Gastrocnemius medialis (tissue), 4 donors: ENCODE results near the gene MED13L. TPM values are rescaled to one million over a fixed set of nuclear protein-coding genes. Genes with fewer than 3 reads are reported as not detected.

Source experiments
- ATAC-seq, 2 donors: fragments of 150-250 bp; one replicate each; pipeline ENCODE4 v1.9.1; 2016
- DNase-seq, 2 donors: peaks; one replicate each; pipeline ENCODE4 v3.0.0-alpha.2; 2019
- H3K27ac ChIP-seq, 4 donors: fragments of 200-600 bp; sonication (generic); 1 replicate in 1 of 4; 2 replicates in 3 of 4; pipeline ENCODE4 v1.5.1; 2016 to 2018; ENCODE audit warnings: mild to moderate bottlenecking in 2 of 4, moderate library complexity in 1 of 4
- H3K27me3 ChIP-seq, 3 donors: fragments of 200-600 bp; sonication (generic) in 2 of 3; 1 replicate in 1 of 3; 2 replicates in 2 of 3; pipeline versions ENCODE4 v1.5.1 to v1.6.0; 2016 to 2019; ENCODE audit warnings: mild to moderate bottlenecking in 1 of 3, moderate library complexity in 1 of 3
- H3K36me3 ChIP-seq, 2 donors: fragments of 200-600 bp; sonication (generic) in 1 of 2; one replicate each; pipeline ENCODE4 v1.5.1; 2017 to 2018
- H3K4me1 ChIP-seq, 2 donors: fragments of 200-600 bp; sonication (generic) in 1 of 2; one replicate each; pipeline ENCODE4 v1.5.1; 2016 to 2017; ENCODE audit warnings: mild to moderate bottlenecking in 2 of 2
- H3K4me3 ChIP-seq, 4 donors: fragments of 200-600 bp; sonication (generic) in 3 of 4; 1 replicate in 1 of 4; 2 replicates in 3 of 4; pipeline ENCODE4 v1.5.1; 2016 to 2019; ENCODE audit warnings: mild to moderate bottlenecking in 2 of 4
- H3K9me3 ChIP-seq, 3 donors: fragments of 200-600 bp; sonication (generic) in 2 of 3; 1 replicate in 1 of 3; 2 replicates in 2 of 3; pipeline ENCODE4 v1.5.1; 2016 to 2019
- CTCF ChIP-seq, 5 experiments: fragments of 450-650 bp in 3 of 5; fragments of 200-600 bp in 2 of 5; sonication (generic) in 2 of 5; IDR thresholded peaks in 4 of 5; conservative IDR thresholded peaks in 1 of 5; 1 replicate in 4 of 5; 2 replicates in 1 of 5; pipeline ENCODE4 v1.5.1; 2016 to 2019; ENCODE audit warnings: antibody characterized with exemption in 5 of 5, mild to moderate bottlenecking in 3 of 5, moderate library complexity in 3 of 5
- POLR2A ChIP-seq, 2 donors: fragments of 450-650 bp; IDR thresholded peaks; one replicate each; pipeline ENCODE4 v1.6.1; 2017; ENCODE audit warnings: antibody characterized with exemption in 2 of 2, mild to moderate bottlenecking in 2 of 2, moderate library complexity in 2 of 2
- in situ Hi-C, 4 donors: fragments of 200-750 bp; cut with MboI; loops; one replicate each; pipeline versions ENCODE4 v1.15.0 to v1.8.0; 2017; ENCODE audit warnings: low sequenced_read_pairs in 4 of 4
- intact Hi-C: fragments of 100-400 bp; cut with DNase I; formaldehyde crosslinking; loops from one replicate; pipeline ENCODE4 v1.15.1; 2023; ENCODE audit warnings: low total_unique reads
- total RNA-seq, 4 donors: library from RNA; depleted of rRNA; stranded (reverse); fragments of >200 nt; gene quantifications; one replicate each; pipeline versions ENCODE4 v1.1.0 to v1.2.3, GENCODE V29; 2016

Gene MED13L
- total RNA-seq, 4 donors from 2014 or later = 59.5 to 92.6 (median 74.1) TPM

DNA sequence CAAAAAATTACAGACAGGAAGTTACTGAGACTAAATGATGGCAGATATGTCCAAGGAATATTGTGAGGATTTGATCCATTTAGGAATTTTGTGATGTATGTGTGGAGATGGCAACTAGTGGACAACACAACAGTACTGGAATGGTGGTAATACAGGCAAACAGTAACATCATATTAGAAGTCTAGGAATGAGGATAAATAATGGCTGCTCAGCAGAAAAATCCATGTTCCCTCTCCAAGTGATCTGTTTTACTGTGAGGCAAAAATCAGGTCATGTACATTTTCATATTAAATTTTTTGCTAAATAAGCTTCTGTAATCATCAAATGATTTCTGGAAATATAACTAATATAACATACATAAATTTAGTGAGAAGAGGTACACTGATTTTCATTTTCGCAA is 108.4 kb downstream of the MED13L start:
- no peak for TF ChIP-seq CTCF (IDR thresholded peaks at IDR 0.05 in 4 of 5, conservative IDR thresholded peaks at IDR 0.05 in 1 of 5)
- no peak for TF ChIP-seq POLR2A (IDR thresholded peaks at IDR 0.05)
- Histone ChIP-seq H3K27ac (no peak overlapping the region), H3K4me1 (peaks cover 60 to 75% of the 10 kb centered on the region in 2 donors), H3K4me3 (no peak overlapping the region), H3K9me3 (no peaks in the 10 kb centered on the region), H3K27me3 (no peaks in the 10 kb centered on the region), H3K36me3 (no peaks in the 10 kb centered on the region)
- in situ Hi-C loops (no loop called here), intact Hi-C loops (no loop called here)
- no peak for ATAC-seq
- DNase-seq = no peak

GRCh38 chr12:116166306-116166705 is 111.2 kb downstream of the MED13L start:
- ATAC-seq (peak in 1 of 2 donors; percentile 28), DNase-seq (peak in 1 of 2 donors; percentile 36)
- intact Hi-C loops = no loop called here
- no peaks in the 10 kb centered on the region for H3K27me3 ChIP-seq
- in situ Hi-C loops = no loop called here
- TF ChIP-seq POLR2A (IDR thresholded peaks at IDR 0.05) = no peak
- H3K4me1 ChIP-seq = peaks cover 53 to 79% of the 10 kb centered on the region in 2 donors
- no peaks in the 10 kb centered on the region for H3K36me3 ChIP-seq
- H3K9me3 ChIP-seq = no peaks in the 10 kb centered on the region
- H3K27ac ChIP-seq = peak overlapping the region; percentile 72 to 87 (median 78)
- no peak overlapping the region for H3K4me3 ChIP-seq

DNA sequence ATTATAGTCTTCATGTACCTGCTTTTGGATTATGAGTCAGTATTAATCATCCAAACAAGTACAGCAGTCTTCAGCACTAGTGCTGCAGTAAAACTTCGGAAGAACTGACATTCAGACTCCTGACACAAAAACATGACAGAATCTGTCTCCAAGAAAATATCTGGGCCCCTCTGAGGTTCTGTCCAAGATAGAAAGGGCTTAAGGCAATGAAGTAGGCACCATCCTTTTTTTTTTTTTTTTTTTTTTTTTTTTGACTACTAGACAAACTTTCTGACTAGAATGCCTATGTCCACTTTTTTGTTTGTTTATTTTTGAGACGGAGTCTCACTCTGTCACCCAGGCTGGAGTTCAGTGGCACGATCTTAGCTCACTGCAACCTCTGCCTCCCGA is 112.5 kb downstream of the MED13L start:
- in situ Hi-C loops (no loop called here), intact Hi-C loops (no loop called here)
- Histone ChIP-seq H3K27ac (peak overlapping the region; percentile 72 to 87 (median 78)), H3K36me3 (no peaks in the 10 kb centered on the region), H3K9me3 (no peaks in the 10 kb centered on the region), H3K4me1 (peaks cover 63 to 87% of the 10 kb centered on the region in 2 donors), H3K27me3 (no peaks in the 10 kb centered on the region), H3K4me3 (peak overlapping the region in 2 of 4 donors; percentile 11 to 31)
- no peak for TF ChIP-seq POLR2A (IDR thresholded peaks at IDR 0.05)
- DNase-seq (no peak), ATAC-seq (peak; percentile 80 to 85)

DNA sequence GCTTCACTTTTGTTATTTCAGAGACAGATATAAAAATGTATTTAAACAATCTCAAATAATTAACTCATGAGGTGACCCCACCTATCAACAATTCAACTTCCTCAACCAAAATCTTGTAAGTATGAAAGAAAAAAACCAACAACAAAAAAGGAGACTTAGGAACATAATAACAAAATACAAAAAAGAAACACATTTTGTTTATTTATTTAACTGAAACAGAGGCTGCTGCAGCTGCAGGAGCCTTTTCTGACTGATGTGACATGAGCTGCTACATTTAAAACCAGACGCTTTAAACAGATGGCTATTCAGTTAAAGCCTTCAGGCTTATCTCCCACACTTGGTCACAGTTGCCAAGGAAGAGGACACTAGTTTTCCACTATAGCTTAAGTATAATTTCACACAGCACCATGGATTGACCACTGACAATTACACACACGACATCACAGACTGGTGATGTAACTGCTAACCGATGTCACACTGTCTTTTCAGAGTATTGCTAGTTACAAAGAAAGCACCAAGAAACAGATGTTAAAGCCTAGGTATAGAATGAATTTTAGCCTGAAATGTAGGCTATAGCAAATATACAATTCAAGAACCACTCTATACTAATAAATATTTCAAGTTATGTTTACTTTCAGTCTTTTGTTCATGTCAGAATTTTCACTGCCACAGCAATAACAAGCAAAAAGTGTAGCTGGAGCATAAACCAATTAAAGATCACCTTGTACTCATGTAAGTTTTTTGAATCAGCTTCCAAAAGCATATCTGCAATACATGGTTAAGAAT is 113.0 kb downstream of the MED13L start:
- TF ChIP-seq POLR2A (IDR thresholded peaks at IDR 0.05) = no peak
- TF ChIP-seq CTCF (IDR thresholded peaks at IDR 0.05 in 4 of 5, conservative IDR thresholded peaks at IDR 0.05 in 1 of 5) = no peak

DNA sequence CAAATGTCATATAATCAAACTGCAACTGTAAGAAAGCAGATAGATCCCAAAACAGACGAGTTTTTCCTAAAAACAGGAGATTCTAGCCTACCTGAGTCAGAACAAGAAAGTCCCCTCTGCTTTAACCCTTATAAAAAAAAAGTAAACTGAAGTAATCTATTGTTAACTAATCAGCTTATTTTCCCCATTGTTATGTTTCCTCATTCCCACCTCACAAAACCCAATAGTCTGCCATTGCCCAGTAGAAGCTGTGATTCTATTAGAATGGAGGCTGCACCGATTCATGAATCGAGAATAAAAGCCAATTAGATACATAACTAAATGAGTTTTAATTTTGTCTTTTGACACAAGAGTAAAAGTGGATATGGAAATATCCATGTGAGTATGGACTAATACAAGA is 115.4 kb downstream of the MED13L start:
- TF ChIP-seq CTCF (IDR thresholded peaks at IDR 0.05 in 4 of 5, conservative IDR thresholded peaks at IDR 0.05 in 1 of 5) (no peak), POLR2A (IDR thresholded peaks at IDR 0.05) (no peak)
- ATAC-seq (no peak), DNase-seq (no peak)
- intact Hi-C loops (loop anchor here (5.0 kb wide), 1 partner anchor 40 kb away; no protein-coding TSS in a partner anchor), in situ Hi-C loops (no loop called here)
- Histone ChIP-seq H3K4me1 (peaks cover 86 to 95% of the 10 kb centered on the region in 2 donors), H3K9me3 (no peaks in the 10 kb centered on the region), H3K36me3 (no peaks in the 10 kb centered on the region), H3K27ac (peak overlapping the region in 2 of 4 donors; percentile 16 to 63), H3K4me3 (no peak overlapping the region), H3K27me3 (no peaks in the 10 kb centered on the region)

More for the DNA sequence above, 113.0 kb downstream of the MED13L start:
- no peaks in the 10 kb centered on the region for H3K9me3 ChIP-seq
- peak overlapping the region in 3 of 4 donors; percentile 11 to 34 (median 31) for H3K4me3 ChIP-seq
- H3K27me3 ChIP-seq = no peaks in the 10 kb centered on the region
- intact Hi-C loops = loop anchor here (5.0 kb wide), 1 partner anchor 42 kb away; no protein-coding TSS in a partner anchor
- DNase-seq (no peak), ATAC-seq (peak; percentile 19 to 52)
- peaks cover 69 to 89% of the 10 kb centered on the region in 2 donors for H3K4me1 ChIP-seq
- H3K27ac ChIP-seq = peak overlapping the region; percentile 72 to 87 (median 78)
- in situ Hi-C loops = no loop called here
- no peaks in the 10 kb centered on the region for H3K36me3 ChIP-seq
